GM23338 (cell line): ENCODE results near the gene OTOG. TPM values are rescaled to one million over a fixed set of nuclear protein-coding genes. Genes with fewer than 3 reads are reported as not detected.

Source experiments
- ATAC-seq: fragments of 200-7000 bp; cut with Tn5 transposase; 3 replicates; pipeline ENCODE4 v1.9.1; 2020
- DNase-seq: peaks from one replicate; pipeline ENCODE4 v3.0.0-alpha.2; 2015; ENCODE audit warnings: low spot score
- H2AFZ ChIP-seq: fragments of 200-600 bp; sonication (generic); 2 replicates; pipeline ENCODE4 v1.8.0; 2016; ENCODE audit warnings: antibody characterized with exemption, mild to moderate bottlenecking, moderate library complexity
- H3F3A ChIP-seq: fragments of 200-600 bp; sonication (generic); replicated peaks from 2 replicates; pipeline ENCODE4 v1.8.0; 2017; ENCODE audit warnings: antibody characterized with exemption, mixed run types, low read depth
- H3K27ac ChIP-seq: fragments of 200-600 bp; sonication (generic); 2 replicates; pipeline ENCODE4 v1.6.1; 2016; ENCODE audit warnings: low read depth
- H3K27me3 ChIP-seq: fragments of 200-600 bp; sonication (generic); 2 replicates; pipeline ENCODE4 v1.8.0; 2016; ENCODE audit warnings: mild to moderate bottlenecking, mixed run types, moderate library complexity; ENCODE audit not compliant: insufficient read depth
- H3K36me3 ChIP-seq: fragments of 200-600 bp; sonication (generic); 2 replicates; pipeline ENCODE4 v1.8.0; 2016; ENCODE audit warnings: mild to moderate bottlenecking; ENCODE audit not compliant: insufficient read depth
- H3K4me1 ChIP-seq: fragments of 200-600 bp; sonication (generic); 2 replicates; pipeline ENCODE4 v1.8.0; 2016; ENCODE audit warnings: mild to moderate bottlenecking, moderate library complexity; ENCODE audit not compliant: insufficient read depth
- H3K4me2 ChIP-seq: fragments of 200-600 bp; sonication (generic); 2 replicates; pipeline ENCODE4 v1.7.1; 2017; ENCODE audit warnings: mixed run types
- H3K4me3 ChIP-seq: fragments of 200-600 bp; sonication (generic); 2 replicates; pipeline ENCODE4 v1.6.1; 2016; ENCODE audit warnings: mixed run types
- H3K79me2 ChIP-seq: fragments of 200-600 bp; sonication (generic); replicated peaks from 2 replicates; pipeline ENCODE4 v1.8.0; 2017; ENCODE audit warnings: mild to moderate bottlenecking; ENCODE audit not compliant: insufficient read depth
- H3K9me2 ChIP-seq: fragments of 200-600 bp; sonication (generic); 2 replicates; pipeline ENCODE4 v1.8.0; 2017; ENCODE audit not compliant: insufficient read depth
- H4K20me1 ChIP-seq: fragments of 200-600 bp; sonication (generic); replicated peaks from 2 replicates; pipeline ENCODE4 v1.8.0; 2017; ENCODE audit warnings: mild to moderate bottlenecking; ENCODE audit not compliant: insufficient read depth
- H3K27ac Mint-ChIP-seq: 2 replicates; pipeline ENCODE4 v1.8.0; 2020; ENCODE audit warnings: inconsistent platforms, mild to moderate bottlenecking, moderate library complexity, mixed read lengths
- H3K27me3 Mint-ChIP-seq: 3 replicates; pipeline ENCODE4 v1.8.0; 2022; ENCODE audit warnings: low read depth, mild to moderate bottlenecking, moderate library complexity, mixed read lengths, inconsistent platforms; ENCODE audit not compliant: insufficient read depth, poor library complexity
- H3K36me3 Mint-ChIP-seq: 3 replicates; pipeline ENCODE4 v1.8.0; 2021; ENCODE audit warnings: low read depth, mild to moderate bottlenecking, inconsistent platforms, moderate library complexity, mixed read lengths
- H3K4me1 Mint-ChIP-seq: 3 replicates; pipeline ENCODE4 v1.8.0; 2020; ENCODE audit warnings: mild to moderate bottlenecking, inconsistent platforms, mixed read lengths
- H3K4me3 Mint-ChIP-seq: 3 replicates; pipeline ENCODE4 v1.8.0; 2021; ENCODE audit warnings: moderate library complexity, mild to moderate bottlenecking, inconsistent platforms, mixed read lengths
- H3K9me3 Mint-ChIP-seq: 3 replicates; pipeline ENCODE4 v1.8.0; 2020; ENCODE audit warnings: moderate library complexity, mild to moderate bottlenecking, inconsistent platforms, mixed read lengths
- EZH2 ChIP-seq: fragments of 200-600 bp; sonication (generic); IDR thresholded peaks from one replicate; pipeline ENCODE4 v1.8.0; 2017; ENCODE audit warnings: antibody characterized with exemption, mild to moderate bottlenecking, low read depth; ENCODE audit not compliant: unreplicated experiment
- JUNB ChIP-seq: IDR thresholded peaks from one replicate; pipeline ENCODE4 v1.6.1; 2016; ENCODE audit warnings: antibody characterized with exemption; ENCODE audit not compliant: unreplicated experiment
- POLR2AphosphoS5 ChIP-seq: IDR thresholded peaks from 2 replicates; pipeline ENCODE4 v1.6.1; 2016; ENCODE audit warnings: antibody characterized with exemption, low read depth
- STAT1 ChIP-seq: IDR thresholded peaks from one replicate; pipeline ENCODE4 v1.6.1; 2016; ENCODE audit warnings: antibody characterized with exemption; ENCODE audit not compliant: unreplicated experiment
- ZNF114 ChIP-seq: fragments of 250-450 bp; sonication (Bioruptor Pico); IDR thresholded peaks from 2 replicates; pipeline ENCODE4 v1.5.0; 2020; ENCODE audit warnings: mild to moderate bottlenecking, moderate library complexity
- ZNF331 ChIP-seq: fragments of 250-450 bp; sonication (Bioruptor Pico); IDR thresholded peaks from 2 replicates; pipeline ENCODE4 v1.5.0; 2020; ENCODE audit warnings: low read depth, mild to moderate bottlenecking, moderate library complexity
- polyA plus RNA-seq: library from polyadenylated mRNA; unstranded; fragments of >200 nt; fragmentation: Nextera tagmentation; extraction: Ambion mirVana; gene quantifications from 2 replicates; pipeline ENCODE4 v1.2.1, GENCODE V29; 2016
- total RNA-seq: library from RNA; depleted of rRNA; stranded (reverse); fragments of >200 nt; shearing (Covaris generic); gene quantifications from 2 replicates; pipeline ENCODE4 v1.2.3, GENCODE V29; 2014
- TF ChIP-seq, protein P1 (sequence below): IDR thresholded peaks from 2 replicates; pipeline ENCODE4 v1.6.1; 2016; ENCODE audit warnings: antibody characterized with exemption
- TF ChIP-seq, protein P2 (sequence below): fragments of 250-450 bp; sonication (Bioruptor Pico); IDR thresholded peaks from 2 replicates; pipeline ENCODE4 v1.5.0; 2020; ENCODE audit warnings: mild to moderate bottlenecking, moderate library complexity

Gene OTOG
- total and polyA plus RNA-seq, 2 experiments from 2014 or later, result 0.40 to 0.52 TPM

DNA sequence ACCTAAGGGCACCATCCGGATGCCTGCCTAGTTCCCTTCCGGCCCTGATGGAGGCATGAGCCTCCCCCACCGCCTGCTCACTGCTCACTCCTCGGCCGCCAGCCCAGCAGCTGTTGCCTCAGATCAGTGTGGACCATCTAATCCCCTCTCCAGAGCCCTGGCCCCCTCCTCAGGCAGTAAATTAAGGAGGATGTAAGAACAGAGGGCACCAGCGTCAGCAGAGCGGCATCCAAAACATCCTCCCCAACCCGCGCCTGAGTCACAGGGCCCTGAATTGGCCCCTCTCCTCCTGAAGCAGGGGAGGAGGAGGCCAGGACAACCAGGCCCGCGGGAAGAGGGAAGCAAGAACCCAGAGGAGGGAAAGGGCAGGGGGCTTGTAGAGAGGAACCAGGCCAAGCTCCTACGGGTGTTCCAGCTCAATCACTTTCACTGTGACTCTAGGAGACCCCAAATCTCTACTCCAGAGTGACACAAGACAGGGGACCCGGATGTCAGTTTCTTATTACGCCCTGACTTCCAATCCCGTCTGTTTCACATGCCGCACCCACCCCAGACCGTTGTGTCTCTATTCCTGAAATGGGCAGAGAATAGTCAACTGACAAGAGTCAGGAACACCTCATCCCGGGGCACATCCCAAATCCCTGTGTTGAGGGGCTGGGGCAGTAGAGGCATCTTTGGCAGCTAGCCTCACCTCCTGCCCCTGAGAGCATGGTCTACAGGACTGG is 141.0 kb downstream of the OTOG start:
- H3K27ac Mint-ChIP-seq, result no peak overlapping the region
- no peaks in the 10 kb centered on the region; the same call in 2 of the 3 replicates for H3K4me1 Mint-ChIP-seq
- Histone ChIP-seq H3K4me3 (no peak overlapping the region), H3K4me2 (no peak overlapping the region), H3K36me3 (no peaks in the 10 kb centered on the region), H3F3A (no peaks in the 10 kb centered on the region), H3K27me3 (peaks cover 17% of the 10 kb centered on the region), H3K27ac (no peak overlapping the region), H2AFZ (no peak overlapping the region), H4K20me1 (no peaks in the 10 kb centered on the region), H3K79me2 (no peaks in the 10 kb centered on the region), H3K4me1 (no peaks in the 10 kb centered on the region), H3K9me2 (no peaks in the 10 kb centered on the region)
- no peak for ATAC-seq
- no peak overlapping the region for H3K4me3 Mint-ChIP-seq
- no peak for DNase-seq
- peaks cover 4% of the 10 kb centered on the region for H3K27me3 Mint-ChIP-seq
- TF ChIP-seq EZH2 (no peak), STAT1 (no peak), ZNF114 (CRISPR knock-in tag) (no peak), POLR2AphosphoS5 (no peak), JUNB (no peak)
- TF ChIP-seq, protein P1, sequence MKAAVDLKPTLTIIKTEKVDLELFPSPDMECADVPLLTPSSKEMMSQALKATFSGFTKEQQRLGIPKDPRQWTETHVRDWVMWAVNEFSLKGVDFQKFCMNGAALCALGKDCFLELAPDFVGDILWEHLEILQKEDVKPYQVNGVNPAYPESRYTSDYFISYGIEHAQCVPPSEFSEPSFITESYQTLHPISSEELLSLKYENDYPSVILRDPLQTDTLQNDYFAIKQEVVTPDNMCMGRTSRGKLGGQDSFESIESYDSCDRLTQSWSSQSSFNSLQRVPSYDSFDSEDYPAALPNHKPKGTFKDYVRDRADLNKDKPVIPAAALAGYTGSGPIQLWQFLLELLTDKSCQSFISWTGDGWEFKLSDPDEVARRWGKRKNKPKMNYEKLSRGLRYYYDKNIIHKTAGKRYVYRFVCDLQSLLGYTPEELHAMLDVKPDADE, result no peak
- H3K36me3 Mint-ChIP-seq, result no peaks in the 10 kb centered on the region
- H3K9me3 Mint-ChIP-seq, result no peaks in the 10 kb centered on the region

DNA sequence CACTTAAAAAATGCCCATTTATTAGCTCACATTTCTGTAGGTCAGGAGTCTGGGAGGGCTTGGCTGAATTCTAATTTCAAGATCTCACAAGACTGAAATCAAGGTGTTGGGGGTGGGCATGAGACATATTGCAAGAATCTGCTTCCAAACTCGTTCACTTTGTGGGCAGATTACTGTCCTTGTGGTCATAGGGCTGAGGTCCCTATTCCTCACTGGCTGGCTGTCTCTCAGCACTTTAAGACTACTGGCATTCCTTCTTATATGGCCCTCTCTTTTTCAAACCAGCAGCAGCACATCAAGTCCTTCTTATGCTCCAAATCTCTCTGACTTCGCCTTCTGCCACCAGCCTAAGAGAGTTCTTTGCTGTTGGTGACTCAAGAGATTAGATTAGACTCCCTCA is 144.5 kb downstream of the OTOG start:
- H3K9me3 Mint-ChIP-seq, result no peaks in the 10 kb centered on the region
- ATAC-seq (no peak), DNase-seq (no peak)
- Histone ChIP-seq H4K20me1 (peaks cover 2% of the 10 kb centered on the region; the same call in 1 of the 2 replicates), H3K4me3 (no peak overlapping the region), H3F3A (no peaks in the 10 kb centered on the region), H3K79me2 (no peaks in the 10 kb centered on the region), H3K4me2 (no peak overlapping the region), H3K4me1 (no peaks in the 10 kb centered on the region), H3K27ac (no peak overlapping the region), H3K9me2 (no peaks in the 10 kb centered on the region), H3K27me3 (peaks cover 41% of the 10 kb centered on the region), H3K36me3 (no peaks in the 10 kb centered on the region), H2AFZ (no peak overlapping the region)
- H3K36me3 Mint-ChIP-seq, result no peaks in the 10 kb centered on the region
- H3K4me3 Mint-ChIP-seq, result no peak overlapping the region
- TF ChIP-seq STAT1 (no peak), JUNB (no peak)
- H3K27me3 Mint-ChIP-seq, result peaks cover 20% of the 10 kb centered on the region
- peaks cover 4% of the 10 kb centered on the region; the same call in 1 of the 3 replicates for H3K4me1 Mint-ChIP-seq
- no peak overlapping the region for H3K27ac Mint-ChIP-seq

DNA sequence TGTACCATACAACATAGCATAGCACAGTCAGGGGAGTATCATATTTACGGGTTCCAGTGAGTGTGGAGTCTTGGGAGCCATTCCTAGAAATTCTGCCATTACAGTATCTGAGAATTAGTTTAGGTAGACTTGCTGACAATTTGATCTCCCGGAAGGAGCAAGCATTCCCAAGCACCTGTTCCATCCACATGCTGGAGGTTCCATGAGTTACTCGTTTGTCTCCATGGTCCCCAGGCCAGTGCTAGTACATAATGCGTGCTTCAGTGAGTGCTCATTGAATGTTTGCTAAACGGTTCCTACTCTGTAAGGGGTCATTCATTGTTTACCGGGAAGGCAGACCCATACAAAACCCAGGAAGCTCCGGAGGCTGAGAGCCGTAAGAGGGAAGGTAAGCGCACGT is 144.9 kb downstream of the OTOG start:
- Histone ChIP-seq H3K36me3 (no peaks in the 10 kb centered on the region), H3K4me1 (no peaks in the 10 kb centered on the region), H3K4me3 (no peak overlapping the region), H3K27ac (no peak overlapping the region), H3F3A (no peaks in the 10 kb centered on the region), H3K4me2 (no peak overlapping the region), H2AFZ (no peak overlapping the region), H3K9me2 (no peaks in the 10 kb centered on the region), H4K20me1 (peaks cover 3% of the 10 kb centered on the region; the same call in 1 of the 2 replicates), H3K27me3 (peaks cover 46% of the 10 kb centered on the region), H3K79me2 (no peaks in the 10 kb centered on the region)
- no peak for DNase-seq
- Mint-ChIP-seq H3K4me3 (no peak overlapping the region), H3K4me1 (0 out of 3 replicates have a peak, but pooled peaks cover 4% of the 10 kb centered on the region), H3K27ac (no peak overlapping the region), H3K36me3 (no peaks in the 10 kb centered on the region), H3K27me3 (peaks cover 24% of the 10 kb centered on the region), H3K9me3 (no peaks in the 10 kb centered on the region)
- ATAC-seq, result no peak
- TF ChIP-seq, protein P2, sequence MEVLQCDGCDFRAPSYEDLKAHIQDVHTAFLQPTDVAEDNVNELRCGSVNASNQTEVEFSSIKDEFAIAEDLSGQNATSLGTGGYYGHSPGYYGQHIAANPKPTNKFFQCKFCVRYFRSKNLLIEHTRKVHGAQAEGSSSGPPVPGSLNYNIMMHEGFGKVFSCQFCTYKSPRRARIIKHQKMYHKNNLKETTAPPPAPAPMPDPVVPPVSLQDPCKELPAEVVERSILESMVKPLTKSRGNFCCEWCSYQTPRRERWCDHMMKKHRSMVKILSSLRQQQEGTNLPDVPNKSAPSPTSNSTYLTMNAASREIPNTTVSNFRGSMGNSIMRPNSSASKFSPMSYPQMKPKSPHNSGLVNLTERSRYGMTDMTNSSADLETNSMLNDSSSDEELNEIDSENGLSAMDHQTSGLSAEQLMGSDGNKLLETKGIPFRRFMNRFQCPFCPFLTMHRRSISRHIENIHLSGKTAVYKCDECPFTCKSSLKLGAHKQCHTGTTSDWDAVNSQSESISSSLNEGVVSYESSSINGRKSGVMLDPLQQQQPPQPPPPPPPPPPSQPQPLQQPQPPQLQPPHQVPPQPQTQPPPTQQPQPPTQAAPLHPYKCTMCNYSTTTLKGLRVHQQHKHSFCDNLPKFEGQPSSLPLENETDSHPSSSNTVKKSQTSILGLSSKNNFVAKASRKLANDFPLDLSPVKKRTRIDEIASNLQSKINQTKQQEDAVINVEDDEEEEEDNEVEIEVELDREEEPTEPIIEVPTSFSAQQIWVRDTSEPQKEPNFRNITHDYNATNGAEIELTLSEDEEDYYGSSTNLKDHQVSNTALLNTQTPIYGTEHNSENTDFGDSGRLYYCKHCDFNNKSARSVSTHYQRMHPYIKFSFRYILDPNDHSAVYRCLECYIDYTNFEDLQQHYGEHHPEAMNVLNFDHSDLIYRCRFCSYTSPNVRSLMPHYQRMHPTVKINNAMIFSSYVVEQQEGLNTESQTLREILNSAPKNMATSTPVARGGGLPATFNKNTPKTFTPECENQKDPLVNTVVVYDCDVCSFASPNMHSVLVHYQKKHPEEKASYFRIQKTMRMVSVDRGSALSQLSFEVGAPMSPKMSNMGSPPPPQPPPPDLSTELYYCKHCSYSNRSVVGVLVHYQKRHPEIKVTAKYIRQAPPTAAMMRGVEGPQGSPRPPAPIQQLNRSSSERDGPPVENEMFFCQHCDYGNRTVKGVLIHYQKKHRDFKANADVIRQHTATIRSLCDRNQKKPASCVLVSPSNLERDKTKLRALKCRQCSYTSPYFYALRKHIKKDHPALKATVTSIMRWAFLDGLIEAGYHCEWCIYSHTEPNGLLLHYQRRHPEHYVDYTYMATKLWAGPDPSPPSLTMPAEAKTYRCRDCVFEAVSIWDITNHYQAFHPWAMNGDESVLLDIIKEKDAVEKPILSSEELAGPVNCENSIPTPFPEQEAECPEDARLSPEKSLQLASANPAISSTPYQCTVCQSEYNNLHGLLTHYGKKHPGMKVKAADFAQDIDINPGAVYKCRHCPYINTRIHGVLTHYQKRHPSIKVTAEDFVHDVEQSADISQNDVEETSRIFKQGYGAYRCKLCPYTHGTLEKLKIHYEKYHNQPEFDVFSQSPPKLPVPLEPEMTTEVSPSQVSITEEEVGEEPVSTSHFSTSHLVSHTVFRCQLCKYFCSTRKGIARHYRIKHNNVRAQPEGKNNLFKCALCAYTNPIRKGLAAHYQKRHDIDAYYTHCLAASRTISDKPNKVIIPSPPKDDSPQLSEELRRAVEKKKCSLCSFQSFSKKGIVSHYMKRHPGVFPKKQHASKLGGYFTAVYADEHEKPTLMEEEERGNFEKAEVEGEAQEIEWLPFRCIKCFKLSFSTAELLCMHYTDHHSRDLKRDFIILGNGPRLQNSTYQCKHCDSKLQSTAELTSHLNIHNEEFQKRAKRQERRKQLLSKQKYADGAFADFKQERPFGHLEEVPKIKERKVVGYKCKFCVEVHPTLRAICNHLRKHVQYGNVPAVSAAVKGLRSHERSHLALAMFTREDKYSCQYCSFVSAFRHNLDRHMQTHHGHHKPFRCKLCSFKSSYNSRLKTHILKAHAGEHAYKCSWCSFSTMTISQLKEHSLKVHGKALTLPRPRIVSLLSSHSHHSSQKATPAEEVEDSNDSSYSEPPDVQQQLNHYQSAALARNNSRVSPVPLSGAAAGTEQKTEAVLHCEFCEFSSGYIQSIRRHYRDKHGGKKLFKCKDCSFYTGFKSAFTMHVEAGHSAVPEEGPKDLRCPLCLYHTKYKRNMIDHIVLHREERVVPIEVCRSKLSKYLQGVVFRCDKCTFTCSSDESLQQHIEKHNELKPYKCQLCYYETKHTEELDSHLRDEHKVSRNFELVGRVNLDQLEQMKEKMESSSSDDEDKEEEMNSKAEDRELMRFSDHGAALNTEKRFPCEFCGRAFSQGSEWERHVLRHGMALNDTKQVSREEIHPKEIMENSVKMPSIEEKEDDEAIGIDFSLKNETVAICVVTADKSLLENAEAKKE (CRISPR knock-in tag), result no peak
- TF ChIP-seq POLR2AphosphoS5, result no peak
- TF ChIP-seq ZNF331 (CRISPR knock-in tag), result no peak
